G401 (cell line): ENCODE data around the gene NGRN. TPM values are rescaled to one million over a fixed set of nuclear protein-coding genes. Genes with fewer than 3 reads are reported as not detected.

ENCODE experiments used
- DNase-seq: peaks from one replicate; pipeline ENCODE4 v3.0.0-alpha.2; 2015; ENCODE audit warnings: low spot score
- in situ Hi-C: cut with HindIII; loops from 2 replicates; pipeline ENCODE4 v1.10.0; 2016; ENCODE audit warnings: low sequenced_read_pairs, mixed read lengths
- total RNA-seq: library from RNA; depleted of rRNA; stranded (reverse); fragments of >200 nt; shearing (Covaris generic); gene quantifications from 2 replicates; pipeline ENCODE4 v1.2.3, GENCODE V29; 2014; rRNA removed

Gene NGRN
- total RNA-seq, 1 experiment from 2014 or later = 114 TPM

DNA sequence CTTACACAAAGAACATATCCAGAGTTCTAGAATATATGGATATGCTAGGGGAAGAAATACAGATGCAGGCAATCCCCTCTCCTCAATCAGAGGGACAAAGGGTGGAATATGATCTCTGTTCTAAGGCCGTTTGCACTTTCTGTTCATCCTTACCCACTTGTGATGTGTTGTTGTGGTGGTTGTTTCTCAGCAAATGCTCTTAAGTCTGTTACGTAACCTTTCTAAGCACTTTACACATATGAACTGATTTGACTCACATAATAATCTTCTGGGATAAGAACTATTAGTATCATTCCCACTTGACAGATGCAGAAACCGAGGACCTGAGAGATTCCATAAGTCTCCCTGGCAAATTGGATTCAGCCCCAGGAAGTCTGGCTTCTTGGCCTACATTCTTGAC is 40.5 kb downstream of the NGRN start:
- in situ Hi-C loops = loop anchor here (25.0 kb wide), 1 partner anchor 181 kb away; no protein-coding TSS in a partner anchor
- DNase-seq = no peak

DNA sequence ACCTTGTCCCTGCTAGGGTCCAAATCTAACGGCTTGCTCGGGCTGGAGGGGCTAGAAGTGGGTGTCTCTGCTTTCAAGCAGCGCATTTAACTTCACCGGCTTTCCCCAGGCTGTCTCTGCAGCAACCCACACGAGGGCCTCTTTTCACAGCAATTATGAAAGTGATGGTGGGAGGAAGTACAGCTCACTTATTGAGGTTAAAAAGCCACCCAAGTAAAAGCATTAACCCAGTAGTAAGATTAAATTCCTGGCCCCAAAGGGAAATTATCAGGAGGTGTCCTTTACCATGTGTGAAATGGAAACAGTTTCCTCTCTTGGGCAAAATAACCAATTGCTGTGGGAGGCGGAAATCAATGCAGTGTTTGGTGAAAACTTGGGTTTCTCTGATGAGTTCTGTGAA is 41.1 kb downstream of the NGRN start:
- in situ Hi-C loops = loop anchor here (25.0 kb wide), 1 partner anchor 181 kb away; no protein-coding TSS in a partner anchor
- no peak for DNase-seq

- no peak for DNase-seq
- in situ Hi-C loops = loop anchor here (25.0 kb wide), 1 partner anchor 180 kb away; no protein-coding TSS in a partner anchor
Observed at GRCh38 chr15:90307661-90308060, 42.2 kb downstream of the NGRN start.

- DNase-seq = no peak
- in situ Hi-C loops = loop anchor here (25.0 kb wide), 1 partner anchor 178 kb away; no protein-coding TSS in a partner anchor
Observed at GRCh38 chr15:90309020-90309419, 43.5 kb downstream of the NGRN start.

DNA sequence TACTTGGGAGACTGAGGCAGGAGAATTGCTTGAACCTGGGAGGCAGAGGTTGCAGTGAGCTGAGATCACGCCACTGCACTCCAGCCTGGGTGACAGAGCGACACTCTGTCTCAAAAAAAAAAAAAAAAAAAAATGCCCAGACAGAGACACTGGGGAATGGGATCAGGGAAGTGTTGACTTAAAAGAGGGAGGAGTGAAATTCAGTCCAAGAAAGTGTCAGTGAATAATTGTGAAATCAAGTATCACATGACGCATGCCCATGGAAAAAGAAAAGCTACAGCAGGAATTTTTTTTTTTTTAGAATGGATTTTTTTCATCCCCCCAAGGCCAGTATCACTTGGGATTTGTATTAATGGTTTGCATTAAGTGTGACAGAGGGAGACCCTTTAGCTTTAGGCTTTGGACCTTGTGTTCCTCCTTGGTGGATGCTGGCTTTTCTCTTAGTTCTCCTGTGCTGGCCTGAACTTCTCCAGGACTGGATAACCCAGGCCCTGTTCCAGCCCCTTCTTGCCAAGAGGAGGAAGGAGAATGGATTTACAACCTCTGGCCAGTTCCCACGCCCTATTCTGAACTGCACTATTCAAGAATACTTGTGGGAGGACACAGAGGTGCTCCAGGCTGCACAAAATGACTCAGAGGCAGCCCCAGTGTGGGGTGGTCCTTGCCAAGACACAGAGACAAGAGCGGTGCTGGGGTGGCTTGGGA is 50.0 kb downstream of the NGRN start:
- in situ Hi-C loops = loop anchor here (25.0 kb wide), 1 partner anchor 172 kb away; no protein-coding TSS in a partner anchor
- no peak for DNase-seq

- in situ Hi-C loops = loop anchor here (25.0 kb wide), 1 partner anchor 171 kb away; no protein-coding TSS in a partner anchor
- DNase-seq = no peak
Observed at GRCh38 chr15:90316139-90316538, 50.7 kb downstream of the NGRN start.

GRCh38 chr15:90318591-90318990 is 53.1 kb downstream of the NGRN start:
- in situ Hi-C loops = loop anchor here (25.0 kb wide), 1 partner anchor 169 kb away; no protein-coding TSS in a partner anchor
- no peak for DNase-seq

DNA sequence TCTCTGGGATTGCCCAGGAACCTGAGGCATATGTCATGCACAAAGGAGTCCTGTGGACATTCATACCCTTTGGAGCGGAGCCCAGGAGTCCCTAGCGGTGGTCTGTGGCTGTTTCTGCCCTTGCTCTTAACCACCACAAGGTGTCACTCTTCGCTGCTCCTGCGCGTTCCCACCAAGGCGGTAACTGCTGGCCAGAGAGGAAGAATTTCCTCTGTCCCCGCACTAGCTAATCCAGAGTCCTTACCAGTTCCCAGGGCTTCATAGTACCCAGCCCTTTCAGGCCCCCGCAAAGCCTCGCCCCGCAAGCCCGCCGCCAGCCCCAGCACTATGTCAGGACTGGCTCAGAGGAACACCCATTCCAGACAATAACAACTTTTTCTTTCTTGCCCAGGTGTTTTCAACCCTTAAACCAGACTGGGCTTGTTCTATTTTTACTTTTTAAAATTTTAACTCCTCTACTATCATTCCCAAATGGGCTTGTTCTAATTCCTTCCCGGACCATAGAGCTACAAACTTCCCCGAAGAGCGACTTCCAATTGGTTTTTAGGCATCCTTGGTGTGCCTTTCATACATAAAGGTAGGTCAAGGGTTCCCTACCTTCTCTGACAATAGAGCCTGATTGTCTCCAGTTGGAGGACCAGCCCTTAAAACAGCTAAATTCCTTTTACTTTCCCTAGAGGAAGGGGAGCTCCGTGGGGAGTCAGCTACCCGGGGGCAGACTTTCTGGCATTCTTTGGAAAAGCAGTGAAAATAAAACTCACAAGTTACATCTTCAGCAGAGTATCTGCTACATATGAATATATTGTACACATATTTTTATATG is 54.8 kb downstream of the NGRN start:
- peak; percentile 95 for DNase-seq
- in situ Hi-C loops = loop anchor here (25.0 kb wide), 1 partner anchor 167 kb away; no protein-coding TSS in a partner anchor

GRCh38 chr15:90320885-90321278 is 55.4 kb downstream of the NGRN start:
- DNase-seq = no peak
- in situ Hi-C loops = loop anchor here (25.0 kb wide), 1 partner anchor 166 kb away; no protein-coding TSS in a partner anchor

Other genes starting within 250 kb of the NGRN start
- gene IDH2, start 163.2 kb upstream of the NGRN start, total RNA-seq = 46.2 and 52.9 TPM in 2 replicates
- 7.1 and 25.4 TPM in 2 replicates for gene SEMA4B, start 64.3 kb upstream of the NGRN start, total RNA-seq
- 82.0 and 83.7 TPM in 2 replicates for gene CIB1, start 31.7 kb upstream of the NGRN start, total RNA-seq
- gene GDPGP1, start 31.5 kb upstream of the NGRN start, total RNA-seq = 3.4 and 4.2 TPM in 2 replicates
- gene TTLL13, start 16.1 kb upstream of the NGRN start, total RNA-seq = not detected in 2 replicates
- 0.27 and 0.62 TPM in 2 replicates for gene ZNF774, start 86.6 kb downstream of the NGRN start, total RNA-seq
- gene IQGAP1, start 122.6 kb downstream of the NGRN start, total RNA-seq = 52.7 and 55.2 TPM in 2 replicates